OCI-LY7 (cell line): ENCODE measurements around the gene WDFY4.

Experiments used
- CTCF ChIP-seq: fragments of 200-600 bp; sonication (generic); conservative IDR thresholded peaks from 2 replicates; pipeline ENCODE4 v1.5.1; 2014; ENCODE audit warnings: mild to moderate bottlenecking, antibody characterized with exemption, low read length, moderate library complexity, mixed read lengths
- EZH2phosphoT487 ChIP-seq: fragments of 200-600 bp; sonication (generic); IDR thresholded peaks from 2 replicates; pipeline ENCODE4 v1.6.1; 2018; ENCODE audit warnings: low read depth, borderline replicate concordance, mild to moderate bottlenecking, mixed run types, antibody characterized with exemption, low read length, moderate library complexity, mixed read lengths

- TF ChIP-seq CTCF (no peak), EZH2phosphoT487 (no peak)
These were observed 206.5 kb downstream of the WDFY4 start for GRCh38 chr10:48890888-48891850.
